ENCODE data around the gene SLPI. TPM values are rescaled to one million over a fixed set of nuclear protein-coding genes. Genes with fewer than 3 reads are reported as not detected.

SLPI gene
- total and polyA plus RNA-seq, 2 of the 13 experiments (the other 11 are each of a cell fraction or from before 2014, with no cell fraction given) = 0.13 TPM; not detected in 1

- TF ChIP-seq ZGPAT (CRISPR knock-in tag; IDR thresholded peaks at IDR 0.05) (peak; percentile 27; the same call in 1 of the 2 replicates), ZNF251 (CRISPR knock-in tag; IDR thresholded peaks at IDR 0.05) (no peak), ZMYM2 (CRISPR knock-in tag; IDR thresholded peaks at IDR 0.05) (no peak), BCL6 (CRISPR knock-in tag; IDR thresholded peaks at IDR 0.05) (no peak), TFAP4 (IDR thresholded peaks at IDR 0.05; ENCODE audit: borderline replicate concordance, low read depth) (no peak), ZNF275 (CRISPR knock-in tag; IDR thresholded peaks at IDR 0.05; ENCODE audit: borderline replicate concordance) (0 out of 2 replicates have a peak, but pooled peaks have one; percentile 41), ELF1 (CRISPR knock-in tag; IDR thresholded peaks at IDR 0.05) (0 out of 2 replicates have a peak, but pooled peaks have one; percentile 6), ZBTB4 (CRISPR knock-in tag; IDR thresholded peaks at IDR 0.05; ENCODE audit: borderline replicate concordance) (no peak), SRSF4 (IDR thresholded peaks at IDR 0.05; ENCODE audit: low read depth, low read length, poor library complexity, severe bottlenecking) (no peak), ZNF230 (CRISPR knock-in tag; IDR thresholded peaks at IDR 0.05) (0 out of 2 replicates have a peak, but pooled peaks have one; percentile 46), ZNF33B (CRISPR knock-in tag; IDR thresholded peaks at IDR 0.05) (no peak), ZFP36 (IDR thresholded peaks at IDR 0.05; ENCODE audit: borderline replicate concordance, low read depth, low read length, partially characterized antibody) (peak; percentile 14), CHD2 (IDR thresholded peaks at IDR 0.05; ENCODE audit: low read depth, low read length) (no peak), KDM2A (CRISPR knock-in tag; IDR thresholded peaks at IDR 0.05; ENCODE audit: borderline replicate concordance, low read depth) (no peak; the same call in 1 of the 2 replicates), ZBTB49 (CRISPR knock-in tag; IDR thresholded peaks at IDR 0.05; ENCODE audit: borderline replicate concordance) (0 out of 2 replicates have a peak, but pooled peaks have one; percentile 82), MYC (CRISPR knock-in tag; IDR thresholded peaks at IDR 0.05; ENCODE audit: borderline replicate concordance) (peak; percentile 69; the same call in 1 of the 2 replicates), ZNF501 (CRISPR knock-in tag; IDR thresholded peaks at IDR 0.05) (peak; percentile 57)
Observed at GRCh38 chr20:45293041-45294002, 39.0 kb upstream of the SLPI start (continued).
